IPS-NIHi11 (cell line): Measurements from ENCODE around the gene ARIH2.
"Not testable (repeated sequence)": the region's sequence is repeated elsewhere in the genome, so short reads cannot be mapped to it uniquely, and the experiment has no call there.

Experiments
- DNase-seq: peaks from one replicate; pipeline ENCODE4 v3.0.0; 2012; ENCODE audit warnings: mixed read lengths, low spot score

Gene ARIH2

DNA sequence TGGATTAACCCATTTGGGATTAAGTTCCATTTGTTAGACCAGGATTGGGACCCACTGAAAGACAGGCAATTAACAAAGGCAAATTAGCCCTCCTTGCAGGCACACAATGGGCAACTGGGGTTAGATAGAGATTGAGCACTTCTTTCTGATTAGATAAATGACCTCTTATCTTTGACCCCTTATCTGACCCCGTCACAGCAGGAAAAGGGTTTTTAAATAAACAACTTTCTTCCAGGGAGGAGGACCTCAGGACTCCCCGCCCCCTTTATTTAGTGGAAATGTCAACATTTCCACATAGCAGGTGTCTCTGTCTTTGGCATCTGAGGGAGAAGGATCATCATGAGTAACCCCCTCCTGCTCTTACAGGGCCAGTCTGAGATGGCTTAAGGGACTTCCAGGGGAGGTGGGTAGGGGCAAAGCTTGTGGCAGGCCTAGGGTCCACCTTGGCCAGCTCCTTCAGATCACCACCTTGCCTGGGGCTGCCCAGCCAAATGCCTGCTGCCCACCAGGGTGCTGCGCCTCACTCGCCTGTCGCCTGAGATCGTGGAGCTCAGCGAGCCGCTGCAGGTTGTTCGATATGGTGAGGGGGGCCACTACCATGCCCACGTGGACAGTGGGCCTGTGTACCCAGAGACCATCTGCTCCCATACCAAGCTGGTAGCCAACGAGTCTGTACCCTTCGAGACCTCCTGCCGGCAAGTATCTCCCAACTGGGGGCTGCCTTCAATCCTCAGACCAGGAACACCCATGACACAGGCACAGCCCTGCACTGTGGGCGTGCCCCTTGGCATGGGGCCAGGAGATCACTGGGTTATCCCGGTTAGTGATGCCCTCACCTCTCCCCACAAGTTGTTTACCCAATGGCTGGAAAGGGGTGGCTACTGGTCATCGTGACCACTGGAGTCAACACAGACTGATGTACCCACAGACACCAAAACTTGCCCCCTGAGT lies 86.0 kb downstream of the ARIH2 start:
- DNase-seq, result no peak

DNA sequence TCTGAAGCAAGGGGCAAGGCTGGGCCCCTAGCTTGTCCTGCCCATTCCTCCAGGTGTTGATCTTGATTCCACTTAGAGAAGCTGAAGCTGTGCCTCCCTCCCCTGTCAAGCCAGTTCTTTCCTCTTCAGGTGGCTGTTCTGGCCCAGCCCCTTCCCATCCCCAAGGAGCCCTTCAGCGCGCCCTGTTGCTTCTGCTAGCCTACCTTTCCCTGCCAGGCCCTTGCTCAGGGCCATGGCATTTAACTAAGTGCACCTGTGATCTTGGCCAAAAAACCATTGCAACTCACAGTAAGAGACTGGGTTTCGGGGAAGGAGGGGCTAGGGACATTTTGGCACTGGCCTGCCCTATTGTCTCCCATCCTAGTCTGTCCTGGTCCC lies 86.7 kb downstream of the ARIH2 start:
- no peak for DNase-seq

DNA sequence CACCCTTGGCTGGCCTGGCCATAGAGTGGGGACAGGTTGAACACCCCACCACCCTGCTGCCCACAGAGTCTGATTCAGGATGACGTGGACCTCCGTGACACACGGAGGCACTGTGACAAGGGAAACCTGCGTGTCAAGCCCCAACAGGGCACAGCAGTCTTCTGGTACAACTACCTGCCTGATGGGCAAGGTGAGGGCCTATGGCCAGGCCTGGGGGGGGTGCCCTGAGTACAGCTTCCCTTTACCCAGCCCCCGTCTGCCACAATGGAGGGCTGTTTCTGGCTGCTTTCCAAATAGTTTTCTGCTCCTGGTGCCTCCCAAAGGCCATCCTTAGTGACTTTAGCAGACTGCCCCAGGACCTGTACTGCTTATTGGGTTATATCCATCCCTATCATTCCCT lies 87.4 kb downstream of the ARIH2 start:
- DNase-seq, result no peak

DNA sequence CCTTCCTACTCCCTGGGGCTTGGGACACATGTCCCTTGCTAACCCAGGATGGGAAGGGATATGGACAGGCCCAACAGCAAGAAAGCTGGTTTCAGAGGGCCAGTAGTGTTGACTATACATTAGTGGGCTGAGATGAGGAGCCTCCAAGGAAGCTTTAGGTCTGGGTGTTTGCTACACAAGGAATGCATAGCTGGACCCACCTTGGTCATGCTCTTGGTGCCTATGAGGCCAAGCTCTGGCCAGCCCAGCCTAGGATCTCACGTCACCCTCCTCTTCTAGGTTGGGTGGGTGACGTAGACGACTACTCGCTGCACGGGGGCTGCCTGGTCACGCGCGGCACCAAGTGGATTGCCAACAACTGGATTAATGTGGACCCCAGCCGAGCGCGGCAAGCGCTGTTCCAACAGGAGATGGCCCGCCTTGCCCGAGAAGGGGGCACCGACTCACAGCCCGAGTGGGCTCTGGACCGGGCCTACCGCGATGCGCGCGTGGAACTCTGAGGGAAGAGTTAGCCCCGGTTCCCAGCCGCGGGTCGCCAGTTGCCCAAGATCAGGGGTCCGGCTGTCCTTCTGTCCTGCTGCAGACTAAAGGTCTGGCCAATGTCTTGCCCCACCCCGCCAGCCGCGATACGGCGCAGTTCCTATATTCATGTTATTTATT lies 87.9 kb downstream of the ARIH2 start:
- no peak for DNase-seq

DNA sequence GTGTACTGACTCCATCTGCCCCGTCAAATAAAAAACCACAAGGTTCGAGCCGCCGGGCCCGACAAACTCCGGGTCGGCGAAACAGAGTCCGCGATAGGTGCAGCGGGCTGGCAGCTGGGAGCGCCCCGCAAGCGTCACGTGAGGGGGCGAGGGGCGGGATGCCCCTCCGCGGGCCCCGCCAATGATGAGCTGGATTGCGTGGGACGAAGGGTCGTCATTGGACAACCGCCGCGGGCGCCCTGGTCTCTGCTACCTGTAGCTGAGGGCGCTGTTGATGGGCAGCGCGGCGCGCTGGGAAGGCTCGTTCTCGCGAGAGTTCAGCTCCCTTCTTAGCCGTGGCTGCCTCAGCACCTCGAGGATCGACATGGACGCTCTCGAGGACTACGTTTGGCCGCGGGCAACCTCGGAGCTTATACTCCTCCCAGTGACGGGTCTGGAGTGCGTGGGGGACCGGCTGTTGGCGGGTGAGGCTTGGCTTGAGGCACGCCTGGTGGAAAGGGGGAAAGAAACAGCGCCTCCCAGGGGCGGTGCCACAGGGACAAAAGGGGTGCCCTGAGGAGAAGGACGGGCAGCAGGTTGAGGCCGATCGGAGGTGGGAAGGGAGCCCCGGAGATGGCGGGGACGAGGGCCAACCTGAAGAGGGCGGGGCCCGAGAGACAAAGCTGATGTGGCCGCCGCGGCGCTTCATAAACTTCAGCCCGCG lies 88.6 kb downstream of the ARIH2 start, which contains the start of gene WDR6:
Gene WDR6, plus strand, starts transcription at position 324 of the 703 bp plus-strand sequence. Its CDS starts 41 bp downstream, at position 365.
- peak; percentile 100 for DNase-seq

DNA sequence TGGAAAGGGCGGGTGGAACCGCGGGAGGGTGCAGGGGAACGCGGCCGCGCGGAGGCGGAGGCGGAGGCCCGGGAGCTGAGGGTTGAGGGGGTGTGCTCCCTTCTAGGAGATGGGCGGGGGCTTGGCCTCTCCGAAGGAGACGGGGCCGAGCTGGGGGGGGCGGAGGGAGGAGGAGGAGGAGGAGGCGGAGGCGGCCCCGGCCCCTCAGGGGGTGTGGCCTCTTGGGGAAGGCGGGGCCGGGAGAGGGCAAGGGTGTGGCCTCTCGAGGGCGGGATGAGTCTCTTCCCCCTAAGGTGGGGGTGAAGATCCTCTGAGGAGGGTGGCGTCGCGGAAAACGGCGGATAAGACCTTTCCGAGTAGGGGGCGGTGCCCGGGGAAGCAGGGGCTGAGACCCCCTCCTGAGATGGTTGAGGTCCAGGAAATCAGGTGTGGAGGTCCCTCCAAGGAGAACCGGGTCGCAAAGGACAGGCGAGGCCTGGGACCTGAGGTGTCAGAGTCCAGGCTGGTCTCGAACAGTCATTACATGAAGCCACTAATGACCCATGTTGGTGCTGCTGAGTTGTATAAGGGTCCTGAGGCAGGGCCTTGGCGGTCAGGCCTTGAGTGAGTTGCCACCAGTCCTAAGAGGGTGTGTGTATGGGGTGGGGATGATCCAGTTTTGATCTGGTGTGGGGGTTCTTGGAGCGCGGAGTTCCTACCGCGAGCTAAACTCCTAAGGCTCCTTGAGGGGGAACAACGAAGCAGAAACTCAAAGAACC lies 89.3 kb downstream of the ARIH2 start:
- peak; percentile 90 for DNase-seq

DNA sequence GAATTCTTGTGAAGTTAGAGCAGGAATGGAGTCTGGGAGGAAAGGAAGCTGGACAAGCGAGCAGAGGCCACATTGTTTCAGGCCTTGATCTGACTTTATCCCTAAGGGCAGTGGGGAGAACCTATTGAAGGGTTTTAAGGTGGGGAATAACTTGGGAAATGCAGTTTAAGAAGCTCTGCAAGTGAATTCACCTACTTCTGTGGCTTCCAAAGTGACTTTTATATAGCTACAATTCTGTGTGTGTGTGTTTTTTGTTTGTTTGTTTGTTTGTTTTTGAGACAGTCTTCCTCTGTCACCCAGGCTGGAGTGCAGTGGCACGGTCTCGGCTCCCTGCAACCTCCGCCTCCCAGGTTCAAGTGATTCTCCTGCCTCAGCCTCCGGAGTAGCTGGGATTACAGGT lies 90.0 kb downstream of the ARIH2 start:
- DNase-seq, result not testable (repeated sequence)

DNA sequence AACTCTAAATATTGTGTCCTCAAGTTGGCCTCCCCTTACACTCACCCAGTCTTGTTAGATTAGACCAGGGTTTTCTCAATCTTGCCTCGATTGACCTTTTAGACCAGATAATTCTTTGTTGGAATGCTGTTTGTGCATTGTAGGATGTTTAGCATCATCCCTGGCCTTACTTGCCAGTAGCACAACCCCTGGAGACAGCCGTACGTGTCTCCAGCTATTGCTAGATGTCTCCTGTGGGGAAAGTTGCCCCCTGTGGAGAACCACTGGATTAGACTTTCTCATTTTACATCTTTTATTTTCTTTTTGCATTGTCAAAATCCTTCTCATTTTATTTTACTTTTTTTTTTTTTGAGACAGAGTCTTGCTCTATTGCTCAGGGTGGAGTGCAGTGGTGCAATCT lies 90.8 kb downstream of the ARIH2 start:
- no peak for DNase-seq

DNA sequence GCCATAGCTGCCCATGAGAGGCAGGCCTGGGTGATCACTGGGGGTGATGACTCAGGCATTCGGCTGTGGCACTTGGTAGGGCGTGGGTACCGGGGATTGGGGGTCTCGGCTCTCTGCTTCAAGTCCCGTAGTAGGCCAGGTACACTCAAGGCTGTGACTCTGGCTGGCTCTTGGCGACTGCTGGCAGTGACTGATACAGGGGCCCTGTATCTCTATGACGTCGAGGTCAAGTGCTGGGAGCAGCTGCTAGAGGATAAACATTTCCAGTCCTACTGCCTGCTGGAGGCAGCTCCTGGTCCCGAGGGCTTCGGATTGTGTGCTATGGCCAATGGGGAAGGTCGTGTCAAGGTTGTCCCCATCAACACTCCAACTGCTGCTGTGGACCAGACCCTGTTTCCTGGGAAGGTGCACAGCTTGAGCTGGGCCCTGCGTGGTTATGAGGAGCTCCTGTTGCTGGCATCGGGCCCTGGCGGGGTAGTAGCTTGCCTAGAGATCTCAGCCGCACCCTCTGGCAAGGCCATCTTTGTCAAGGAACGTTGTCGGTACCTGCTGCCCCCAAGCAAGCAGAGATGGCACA lies 93.9 kb downstream of the ARIH2 start:
- DNase-seq, result no peak

DNA sequence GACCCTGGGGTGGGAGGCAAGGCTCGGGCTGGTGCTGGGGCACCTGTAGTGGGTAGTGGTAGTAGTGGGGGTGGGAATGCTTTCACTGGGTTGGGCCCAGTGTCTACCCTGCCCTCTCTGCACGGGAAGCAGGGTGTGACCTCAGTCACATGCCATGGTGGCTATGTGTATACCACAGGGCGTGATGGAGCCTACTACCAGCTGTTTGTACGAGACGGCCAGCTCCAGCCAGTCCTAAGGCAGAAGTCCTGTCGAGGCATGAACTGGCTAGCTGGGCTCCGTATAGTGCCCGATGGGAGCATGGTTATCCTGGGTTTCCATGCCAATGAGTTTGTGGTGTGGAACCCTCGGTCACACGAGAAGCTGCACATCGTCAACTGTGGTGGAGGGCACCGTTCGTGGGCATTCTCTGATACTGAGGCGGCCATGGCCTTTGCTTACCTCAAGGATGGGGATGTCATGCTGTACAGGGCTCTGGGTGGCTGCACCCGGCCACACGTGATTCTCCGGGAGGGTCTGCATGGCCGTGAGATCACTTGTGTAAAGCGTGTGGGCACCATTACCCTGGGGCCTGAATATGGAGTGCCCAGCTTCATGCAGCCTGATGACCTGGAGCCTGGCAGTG lies 94.6 kb downstream of the ARIH2 start:
- no peak for DNase-seq

DNA sequence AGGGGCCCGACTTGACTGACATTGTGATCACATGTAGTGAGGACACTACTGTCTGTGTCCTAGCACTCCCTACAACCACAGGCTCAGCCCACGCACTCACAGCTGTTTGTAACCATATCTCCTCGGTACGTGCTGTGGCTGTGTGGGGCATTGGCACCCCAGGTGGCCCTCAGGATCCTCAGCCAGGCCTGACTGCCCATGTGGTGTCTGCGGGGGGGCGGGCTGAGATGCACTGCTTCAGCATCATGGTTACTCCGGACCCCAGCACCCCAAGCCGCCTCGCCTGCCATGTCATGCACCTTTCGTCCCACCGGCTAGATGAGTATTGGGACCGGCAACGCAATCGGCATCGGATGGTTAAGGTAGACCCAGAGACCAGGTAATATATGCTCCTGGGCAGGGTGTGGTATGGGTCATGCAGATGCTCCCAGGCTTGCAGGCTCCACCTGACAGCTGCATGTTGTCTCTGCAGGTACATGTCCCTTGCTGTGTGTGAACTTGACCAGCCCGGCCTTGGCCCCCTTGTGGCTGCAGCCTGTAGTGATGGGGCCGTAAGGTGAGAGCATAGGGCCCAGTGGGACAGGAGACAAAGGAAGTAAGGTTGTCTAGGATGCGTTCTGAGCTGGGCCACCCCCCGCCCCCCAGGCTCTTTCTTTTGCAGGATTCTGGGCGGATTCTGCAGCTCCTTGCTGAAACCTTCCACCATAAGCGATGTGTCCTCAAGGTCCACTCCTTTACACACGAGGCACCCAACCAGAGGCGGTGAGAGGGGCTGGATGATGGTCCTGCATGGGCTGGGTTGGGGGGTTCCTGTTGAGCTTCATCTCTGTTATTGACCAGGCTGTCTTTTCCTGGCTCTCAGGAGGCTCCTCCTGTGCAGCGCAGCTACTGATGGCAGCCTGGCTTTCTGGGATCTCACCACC lies 95.4 kb downstream of the ARIH2 start:
- DNase-seq, result peak; percentile 65

DNA sequence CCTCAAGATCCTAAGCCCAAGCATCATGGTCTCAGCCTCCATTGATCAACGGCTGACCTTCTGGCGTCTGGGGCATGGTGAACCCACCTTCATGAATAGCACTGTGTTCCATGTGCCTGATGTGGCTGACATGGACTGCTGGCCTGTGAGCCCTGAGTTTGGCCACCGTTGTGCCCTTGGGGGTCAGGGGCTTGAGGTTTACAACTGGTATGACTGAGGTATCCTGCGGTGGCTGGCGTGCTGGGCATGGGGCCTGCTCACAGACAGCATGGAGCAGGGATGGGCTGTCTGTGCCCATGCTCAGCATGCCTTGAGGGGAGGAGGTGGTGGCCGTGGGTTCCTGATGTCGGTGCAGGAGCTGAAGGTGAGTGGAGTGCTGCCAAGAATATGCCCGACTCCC lies 96.4 kb downstream of the ARIH2 start:
- no peak for DNase-seq

DNA sequence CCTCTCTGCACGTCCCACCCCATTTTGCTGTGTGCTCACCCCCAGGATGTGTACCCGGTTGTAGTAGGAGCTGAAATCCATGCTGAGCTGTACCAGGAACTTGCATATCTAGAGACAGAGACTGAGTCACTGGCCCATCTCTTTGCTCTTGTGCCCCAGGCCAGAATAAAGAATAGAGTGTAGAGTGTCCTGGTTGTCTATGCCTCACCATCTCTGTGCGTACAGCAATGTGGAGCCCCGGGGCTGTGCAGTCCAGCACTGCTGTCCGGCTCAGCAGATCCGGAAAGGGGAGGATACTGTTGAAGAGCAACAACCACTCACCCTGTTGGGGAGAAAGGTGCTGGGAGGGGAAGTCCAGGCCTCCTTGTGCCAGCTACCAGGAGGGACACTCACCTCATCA lies 97.1 kb downstream of the ARIH2 start:
- no peak for DNase-seq

DNA sequence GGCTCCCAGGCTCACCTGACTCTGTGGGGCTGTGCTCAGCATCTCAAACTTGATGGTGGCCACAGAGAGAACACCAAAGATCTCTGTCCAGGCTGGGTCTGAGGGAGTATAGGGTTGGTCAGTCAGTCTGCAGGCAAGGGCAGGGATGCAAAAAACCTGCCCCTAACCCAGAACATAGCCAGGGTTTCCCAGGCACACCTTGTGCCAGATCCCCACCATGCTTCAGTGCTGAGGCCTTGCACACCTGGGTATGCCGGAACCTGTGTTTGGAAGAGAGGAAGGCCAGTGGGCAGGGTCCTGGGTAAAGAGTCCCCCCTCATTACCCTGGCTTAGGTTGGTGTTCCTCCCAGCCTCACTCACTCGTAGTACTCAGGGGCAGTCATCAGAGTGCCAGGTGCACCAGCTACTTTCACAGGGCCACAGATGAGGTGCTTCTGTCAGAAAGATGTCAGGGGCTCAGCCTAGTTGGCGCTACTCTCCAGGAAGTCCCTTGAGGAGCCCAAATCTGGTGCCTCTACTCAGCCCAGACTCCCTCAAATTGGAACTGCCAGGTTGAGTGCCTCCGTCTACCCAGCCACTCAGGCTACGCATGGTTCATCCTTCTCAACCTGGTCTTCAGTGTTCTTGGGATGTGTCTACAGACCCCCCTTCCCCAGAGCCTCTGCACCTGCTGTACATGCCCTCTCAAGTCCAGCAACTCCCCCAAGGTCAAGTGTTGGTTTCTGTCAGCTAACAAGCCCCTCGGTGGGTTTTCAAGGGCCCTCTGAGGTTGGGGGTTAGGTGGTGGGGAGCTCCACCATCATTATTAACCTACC lies 98.0 kb downstream of the ARIH2 start:
- DNase-seq, result no peak

DNA sequence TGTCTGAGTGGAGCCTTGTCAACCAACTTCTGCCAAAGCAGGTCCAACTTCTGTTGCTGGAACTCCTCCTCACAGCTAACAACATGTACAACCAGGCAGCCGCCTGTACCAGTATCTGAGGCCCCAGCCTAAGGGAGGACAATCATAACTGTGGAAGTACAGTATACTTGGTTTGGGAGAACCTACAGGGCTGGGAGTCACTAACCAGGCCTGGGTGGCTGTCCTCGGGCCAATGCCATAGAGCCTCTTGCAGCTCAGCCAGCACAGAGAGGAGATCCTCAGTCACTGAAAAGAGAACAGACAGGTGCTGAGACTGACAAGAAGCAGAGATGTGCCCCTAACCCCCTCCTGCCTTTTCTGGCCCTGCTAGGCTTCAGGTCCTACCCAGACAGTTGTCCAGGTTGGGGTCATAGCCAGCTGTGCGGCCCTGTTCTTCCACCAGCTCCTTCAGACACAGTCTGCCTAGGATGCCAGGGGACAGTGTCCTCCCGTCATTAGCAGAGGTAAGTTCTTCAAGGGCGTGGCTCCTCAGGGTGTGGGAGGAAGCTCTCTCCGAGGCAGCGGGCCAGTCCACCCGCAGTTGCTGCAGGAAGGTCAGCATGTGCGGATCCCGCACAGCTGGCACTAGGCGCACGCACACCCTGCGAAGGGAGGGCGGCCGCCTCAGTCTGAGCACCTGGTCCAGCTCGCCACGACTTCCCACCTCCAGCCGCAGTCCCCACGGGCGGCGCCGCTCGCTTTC lies 98.8 kb downstream of the ARIH2 start:
- no peak for DNase-seq

DNA sequence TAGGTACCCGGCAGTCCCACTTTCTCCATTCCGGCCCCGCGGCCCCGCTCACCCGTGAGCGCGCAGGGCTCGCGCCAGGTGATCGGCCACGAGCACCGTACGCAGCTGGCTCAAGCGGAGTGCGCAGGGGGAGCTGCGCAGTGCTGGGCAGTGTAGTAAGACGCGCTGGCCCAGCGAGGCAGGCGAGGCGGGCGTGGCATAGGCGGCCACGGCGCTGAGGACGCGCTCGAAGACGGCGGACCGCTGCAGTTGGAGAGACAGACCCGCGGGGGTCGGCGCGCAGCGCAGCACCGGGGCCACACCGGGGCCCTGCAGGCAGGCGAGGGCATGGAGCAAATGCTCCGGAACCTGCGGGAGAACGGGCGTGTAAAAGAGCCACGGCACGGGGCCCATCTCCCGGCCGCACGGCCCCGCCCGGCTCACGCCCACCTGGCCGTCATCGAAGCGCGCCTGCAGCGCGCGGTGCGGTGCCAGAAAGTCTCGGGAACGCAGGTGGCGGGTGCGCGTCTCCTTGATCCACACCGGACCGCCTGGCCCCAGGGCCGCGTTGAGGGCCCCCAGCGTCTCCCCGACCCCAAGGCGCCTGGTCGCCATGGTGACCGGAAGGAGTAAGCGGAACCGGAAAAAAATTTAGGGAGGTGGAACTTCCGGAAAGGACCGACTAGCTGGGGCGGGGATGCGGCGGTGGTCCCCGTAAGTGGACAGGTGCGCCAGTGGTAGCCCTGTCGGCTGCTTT lies 99.5 kb downstream of the ARIH2 start, which contains the start of gene DALRD3:
Gene DALRD3, minus strand, starts transcription at position 610 of the 736 bp plus-strand sequence. Its CDS starts 16 bp downstream, at position 594.
- peak; percentile 76 for DNase-seq

DNA sequence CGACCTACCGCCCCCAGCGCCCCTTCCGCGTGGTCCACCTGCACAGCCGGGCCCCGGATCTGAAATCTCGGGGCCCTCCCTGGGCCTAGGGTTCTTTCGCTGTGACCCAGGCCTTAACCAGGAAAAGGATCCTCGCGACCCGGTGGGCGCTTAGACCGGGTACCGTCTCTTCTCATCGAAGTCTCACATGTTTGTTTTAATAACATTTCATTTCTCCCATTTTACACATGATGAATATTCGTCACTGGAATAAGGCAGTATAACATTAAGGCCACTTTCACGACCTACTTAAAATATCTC lies 100.0 kb downstream of the ARIH2 start:
- no peak for DNase-seq

DNA sequence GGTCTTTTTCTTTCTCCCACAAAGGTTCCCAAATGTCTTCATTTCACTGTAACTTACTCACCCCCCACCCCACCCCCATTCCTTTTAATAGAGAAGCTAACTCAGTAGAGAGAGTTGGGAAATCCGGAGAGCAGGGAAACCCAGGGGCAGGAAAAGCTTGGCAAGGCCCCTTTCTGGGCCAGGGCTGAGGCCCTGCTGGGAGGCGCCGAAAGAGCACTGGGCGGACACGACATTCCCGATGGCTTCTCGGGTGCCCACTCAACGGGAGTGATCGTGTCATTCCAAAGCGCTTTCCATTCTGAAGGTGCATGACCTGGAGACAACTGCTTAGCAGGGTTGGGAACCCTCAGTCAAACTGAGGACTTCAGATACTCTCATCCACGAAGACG lies 101.3 kb downstream of the ARIH2 start:
- DNase-seq, result no peak
